ENCODE measurements around the gene GSTM2. TPM values are rescaled to one million over a fixed set of nuclear protein-coding genes. Genes with fewer than 3 reads are reported as not detected.

GSTM2 gene
- total and polyA plus RNA-seq, 10 donors, result 26.2 to 100 (median 52.3) TPM

DNA sequence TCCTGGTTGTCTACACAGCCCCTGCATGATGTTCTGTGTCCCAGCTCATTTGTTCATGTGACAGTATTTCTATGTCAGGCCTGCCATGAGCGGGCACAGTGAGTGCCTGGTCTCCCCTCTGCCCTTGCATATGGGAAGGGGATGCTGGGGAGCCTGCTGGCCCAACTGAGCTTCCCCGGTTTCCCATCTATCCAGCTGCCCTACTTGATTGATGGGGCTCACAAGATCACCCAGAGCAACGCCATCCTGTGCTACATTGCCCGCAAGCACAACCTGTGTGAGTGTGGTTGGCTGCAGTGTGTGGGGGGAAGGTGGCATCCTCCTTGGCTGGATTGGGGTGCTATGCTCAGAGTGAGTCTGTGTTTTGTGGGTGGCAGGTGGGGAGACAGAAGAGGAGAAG lies 10.5 kb upstream of the GSTM2 start:
- intact Hi-C loops (cut with DNase I; ENCODE audit: low total_unique reads), result no loop called here
- Histone ChIP-seq H3K27ac (peak overlapping the region in 1 of 8 donors; percentile 86), H3K36me3 (peaks cover 0 to 47% (median 15%) of the 10 kb centered on the region in 6 donors), H3K4me1 (peaks cover 0 to 44% (median 26%) of the 10 kb centered on the region in 6 donors), H3K9me3 (no peaks in the 10 kb centered on the region), H3K27me3 (replicated peaks in 1 of 7) (no peaks in the 10 kb centered on the region), H3K4me3 (peak overlapping the region in 1 of 8 donors; percentile 91)
- TF ChIP-seq POLR2A (IDR thresholded peaks at IDR 0.05), result no peak
- TF ChIP-seq POLR2AphosphoS5 (IDR thresholded peaks at IDR 0.05), result no peak
- no peak for TF ChIP-seq CTCF (IDR thresholded peaks at IDR 0.05 in 8 of 11, conservative IDR thresholded peaks at IDR 0.05 in 3 of 11)
- WGBS, 5 donors, result 92 to 98% (median 95%) methylated on average over 4 of the region's 4 CpGs
- DNase-seq, result no peak

- peaks cover 0 to 44% (median 26%) of the 10 kb centered on the region in 6 donors for H3K4me1 ChIP-seq
- no peak overlapping the region for H3K4me3 ChIP-seq
- TF ChIP-seq POLR2A (IDR thresholded peaks at IDR 0.05) (no peak), CTCF (IDR thresholded peaks at IDR 0.05 in 8 of 11, conservative IDR thresholded peaks at IDR 0.05 in 3 of 11) (no peak), POLR2AphosphoS5 (IDR thresholded peaks at IDR 0.05) (no peak)
- H3K9me3 ChIP-seq, result no peaks in the 10 kb centered on the region
- H3K27ac ChIP-seq, result no peak overlapping the region
- DNase-seq, result no peak
- intact Hi-C loops (cut with DNase I; ENCODE audit: low total_unique reads), result no loop called here
- WGBS, 5 donors, result 82 to 87% (median 85%) methylated on average over 7 of the region's 7 CpGs
- peaks cover 0 to 47% (median 15%) of the 10 kb centered on the region in 6 donors for H3K36me3 ChIP-seq
- no peaks in the 10 kb centered on the region for H3K27me3 ChIP-seq (replicated peaks in 1 of 7)
Observed at GRCh38 chr1:109657970-109658369, 9.9 kb upstream of the GSTM2 start.

DNA sequence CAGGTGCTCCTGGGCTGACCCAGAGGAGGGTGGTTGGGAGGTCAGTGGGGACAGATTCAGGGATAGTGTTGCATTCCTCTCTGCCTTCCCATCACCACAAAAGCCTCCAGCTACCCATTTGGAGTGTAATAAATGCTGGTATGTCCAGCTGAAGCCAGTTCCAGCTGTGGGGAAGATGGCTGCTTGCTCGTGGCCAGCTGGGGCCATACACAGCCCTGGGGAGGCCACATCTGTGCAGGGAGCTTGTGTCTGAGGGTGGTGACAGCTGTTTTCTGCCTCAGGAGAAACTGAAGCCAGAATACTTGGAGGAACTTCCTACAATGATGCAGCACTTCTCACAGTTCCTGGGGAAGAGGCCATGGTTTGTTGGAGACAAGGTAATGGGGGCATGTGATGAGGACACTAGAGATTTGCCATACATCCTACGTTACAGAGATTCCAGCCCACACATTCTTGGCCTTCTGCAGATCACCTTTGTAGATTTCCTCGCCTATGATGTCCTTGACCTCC lies 9.3 kb upstream of the GSTM2 start:
- peaks cover 0 to 47% (median 15%) of the 10 kb centered on the region in 6 donors for H3K36me3 ChIP-seq
- H3K9me3 ChIP-seq, result no peaks in the 10 kb centered on the region
- no peak for DNase-seq
- TF ChIP-seq POLR2A (IDR thresholded peaks at IDR 0.05) (no peak), POLR2AphosphoS5 (IDR thresholded peaks at IDR 0.05) (no peak), CTCF (IDR thresholded peaks at IDR 0.05 in 8 of 11, conservative IDR thresholded peaks at IDR 0.05 in 3 of 11) (no peak)
- intact Hi-C loops (cut with DNase I; ENCODE audit: low total_unique reads), result no loop called here
- H3K27me3 ChIP-seq (replicated peaks in 1 of 7), result no peaks in the 10 kb centered on the region
- H3K4me3 ChIP-seq, result no peak overlapping the region
- WGBS, 5 donors, result 37 to 53% (median 47%) methylated on average over 2 to 3 of the region's 3 CpGs
- peaks cover 0 to 44% (median 26%) of the 10 kb centered on the region in 6 donors for H3K4me1 ChIP-seq
- no peak overlapping the region for H3K27ac ChIP-seq

DNA sequence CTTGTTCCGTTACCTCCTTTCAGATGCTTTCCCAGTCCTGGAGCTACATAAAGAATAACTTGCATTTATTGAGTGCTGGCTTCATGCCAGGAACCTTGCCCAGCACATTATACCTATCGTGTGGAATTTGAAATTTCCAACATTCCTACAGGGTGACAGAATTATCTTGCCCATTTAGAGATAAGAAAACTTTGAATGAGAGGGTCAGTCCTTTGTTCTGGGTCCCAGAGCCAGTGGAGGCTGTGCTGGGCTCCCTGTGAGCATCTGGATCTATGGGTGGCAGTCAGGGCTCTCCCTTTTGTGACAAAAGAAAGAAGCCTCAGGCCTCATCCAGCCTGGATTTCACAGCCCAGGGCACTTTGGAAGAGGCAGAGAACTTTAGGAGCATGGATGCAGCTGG lies 8.7 kb upstream of the GSTM2 start:
- 75 to 87% (median 81%) methylated on average over 2 of the region's 2 CpGs for WGBS, 5 donors
- Histone ChIP-seq H3K27ac (no peak overlapping the region), H3K4me3 (no peak overlapping the region), H3K36me3 (peaks cover 0 to 47% (median 15%) of the 10 kb centered on the region in 6 donors), H3K9me3 (no peaks in the 10 kb centered on the region), H3K4me1 (peaks cover 0 to 44% (median 26%) of the 10 kb centered on the region in 6 donors), H3K27me3 (replicated peaks in 1 of 7) (no peaks in the 10 kb centered on the region)
- intact Hi-C loops (cut with DNase I; ENCODE audit: low total_unique reads), result no loop called here
- no peak for DNase-seq
- TF ChIP-seq POLR2A (IDR thresholded peaks at IDR 0.05), result no peak
- TF ChIP-seq POLR2AphosphoS5 (IDR thresholded peaks at IDR 0.05), result no peak
- no peak for TF ChIP-seq CTCF (IDR thresholded peaks at IDR 0.05 in 8 of 11, conservative IDR thresholded peaks at IDR 0.05 in 3 of 11)

Measured in spleen (tissue), 11 donors.